B cell (primary cell): ENCODE measurements around the gene ATP11A. TPM values are rescaled to one million over a fixed set of nuclear protein-coding genes. Genes with fewer than 3 reads are reported as not detected.

Experiments used
- ATAC-seq: fragments of 200-7000 bp; cut with Tn5 transposase; one replicate; pipeline ENCODE4 v1.10.0; 2021; ENCODE audit warnings: low read depth, mild to moderate bottlenecking, moderate number of reproducible peaks, moderate library complexity
- CTCF ChIA-PET: fragments of 350-600 bp; sonication (Branson Sonifier 250); formaldehyde crosslinking; loops from one replicate; lab custom pipeline; 2021; ENCODE audit warnings: antibody characterized with exemption, inconsistent platforms; lab: Charles Lee
- POLR2A ChIA-PET: fragments of 350-600 bp; sonication (Branson Sonifier 250); formaldehyde crosslinking; loops from one replicate; lab custom pipeline; 2021; ENCODE audit warnings: antibody characterized with exemption; lab: Charles Lee
- DNase-seq: peaks from one replicate; pipeline ENCODE4 v3.0.0; 2013
- H2AFZ ChIP-seq: 2 replicates; pipeline ENCODE4 v1.6.1; 2012; ENCODE audit warnings: mild to moderate bottlenecking, low read depth, low read length; ENCODE audit not compliant: insufficient read depth, poor library complexity, severe bottlenecking
- H3K27ac ChIP-seq, 2 donors: 1 replicate in 1 of 2; 2 replicates in 1 of 2; pipeline ENCODE4 v1.5.1; 2012 to 2013; ENCODE audit warnings: low read length in 2 of 2, mild to moderate bottlenecking in 2 of 2, moderate library complexity in 1 of 2
- H3K27me3 ChIP-seq, 4 experiments: fragments of 200-600 bp in 1 of 4; sonication (generic) in 1 of 4; replicated peaks in 1 of 4; 1 replicate in 2 of 4; 2 replicates in 2 of 4; pipeline versions ENCODE4 v1.6.1 to v1.7.0; 2013 to 2016; ENCODE audit warnings: low read length in 3 of 4, mild to moderate bottlenecking in 2 of 4, mixed read lengths in 1 of 4, moderate library complexity in 1 of 4; ENCODE audit not compliant: insufficient read depth in 4 of 4, control insufficient read depth in 3 of 4; ENCODE audit errors: control extremely low read depth in 1 of 4
- H3K36me3 ChIP-seq, 2 experiments: replicated peaks in 1 of 2; 1 replicate in 1 of 2; 2 replicates in 1 of 2; pipeline versions ENCODE4 v1.6.1 to v1.7.1; 2013; ENCODE audit warnings: low read length in 1 of 2; ENCODE audit not compliant: insufficient read depth in 2 of 2, control insufficient read depth in 1 of 2; ENCODE audit errors: control extremely low read depth in 1 of 2, extremely low read depth in 1 of 2
- H3K4me1 ChIP-seq, 2 donors: fragments of 200-600 bp in 1 of 2; sonication (generic) in 1 of 2; 1 replicate in 1 of 2; 2 replicates in 1 of 2; pipeline versions ENCODE4 v1.5.1 to v1.6.1; 2013 to 2017; ENCODE audit warnings: low read length in 2 of 2; ENCODE audit not compliant: control insufficient read depth in 2 of 2, insufficient read depth in 2 of 2
- H3K4me2 ChIP-seq: replicated peaks from 2 replicates; pipeline ENCODE3; 2012; ENCODE audit warnings: mild to moderate bottlenecking, low read depth, low read length; ENCODE audit not compliant: poor library complexity, severe bottlenecking
- H3K4me3 ChIP-seq, 5 experiments: fragments of 200-600 bp in 1 of 5; sonication (generic) in 1 of 5; 1 replicate in 3 of 5; 2 replicates in 2 of 5; pipeline versions ENCODE4 v1.5.1 to v1.7.0; 2011 to 2016; ENCODE audit warnings: low read length in 4 of 5, mild to moderate bottlenecking in 4 of 5, low read depth in 2 of 5, control low read depth in 1 of 5, moderate library complexity in 1 of 5; ENCODE audit not compliant: insufficient read depth in 1 of 5; ENCODE audit errors: control extremely low read depth in 1 of 5, extremely low read depth in 1 of 5
- H3K79me2 ChIP-seq: fragments of 200-600 bp; sonication (generic); one replicate; pipeline ENCODE4 v1.6.0; 2016; ENCODE audit warnings: low read length; ENCODE audit not compliant: control insufficient read depth, insufficient read depth
- H3K9ac ChIP-seq: fragments of 200-600 bp; sonication (generic); 2 replicates; pipeline ENCODE4 v1.6.1; 2017; ENCODE audit warnings: mild to moderate bottlenecking, low read length, moderate library complexity
- H3K9me3 ChIP-seq, 3 donors: one replicate each; pipeline versions ENCODE4 v1.6.1 to v1.7.1; 2013; ENCODE audit warnings: low read length in 2 of 3; ENCODE audit not compliant: control insufficient read depth in 2 of 3, insufficient read depth in 1 of 3; ENCODE audit errors: control extremely low read depth in 1 of 3
- H4K20me1 ChIP-seq: 2 replicates; pipeline ENCODE4 v1.6.0; 2012; ENCODE audit warnings: mild to moderate bottlenecking, low read length; ENCODE audit not compliant: insufficient read depth, control insufficient read depth, poor library complexity, severe bottlenecking
- H3K27ac Mint-ChIP-seq: one replicate; pipeline ENCODE4 v1.8.0; 2021; ENCODE audit warnings: mixed read lengths
- H3K27me3 Mint-ChIP-seq: one replicate; pipeline ENCODE4 v1.8.0; 2021; ENCODE audit warnings: mixed read lengths
- H3K4me1 Mint-ChIP-seq: one replicate; pipeline ENCODE4 v1.8.0; 2021; ENCODE audit warnings: mixed read lengths
- H3K4me3 Mint-ChIP-seq: one replicate; pipeline ENCODE4 v1.8.0; 2021; ENCODE audit warnings: mixed read lengths
- H3K9me3 Mint-ChIP-seq: one replicate; pipeline ENCODE4 v1.8.0; 2022; ENCODE audit warnings: mixed read lengths; ENCODE audit not compliant: insufficient read depth
- EZH2 ChIP-seq: IDR thresholded peaks from 2 replicates; pipeline ENCODE4 v1.6.1; 2012; ENCODE audit warnings: borderline replicate concordance, low read depth, mild to moderate bottlenecking, moderate library complexity, low read length; ENCODE audit not compliant: insufficient read depth, poor library complexity, severe bottlenecking
- WGBS: methylation state at CpG from one replicate; pipeline ENCODE4 v1.1.5; 2013; ENCODE audit warnings: missing lambda C conversion rate; ENCODE audit not compliant: insufficient coverage; 5-methylcytosine and 5-hydroxymethylcytosine counted together
- intact Hi-C: fragments of 100-400 bp; cut with micrococcal nuclease; formaldehyde crosslinking; loops from one replicate; pipeline ENCODE4 v1.10.0; 2022
- polyA plus RNA-seq: library from polyadenylated mRNA; depleted of rRNA; stranded (reverse); fragments of >200 nt; gene quantifications from 2 replicates; pipeline ENCODE4 v1.2.3, GENCODE V29; 2012
- total RNA-seq, 2 donors: library from RNA; stranded (reverse); fragments of 120-200 nt in 1 of 2; gene quantifications; 1 replicate in 1 of 2; 2 replicates in 1 of 2; pipeline versions ENCODE4 v1.2.3 to v1.2.4, GENCODE V29; 2013 to 2022
- TF ChIP-seq, protein P1 (sequence below): fragments of 200-600 bp; IDR thresholded peaks from one replicate; pipeline ENCODE4 v1.8.0; 2022; ENCODE audit warnings: antibody characterized with exemption, mild to moderate bottlenecking

ATP11A gene
- total and polyA plus RNA-seq, 2 donors (not counting 1 experiment from before 2014, with no cell fraction given), result 36.9 to 60.3 TPM

DNA sequence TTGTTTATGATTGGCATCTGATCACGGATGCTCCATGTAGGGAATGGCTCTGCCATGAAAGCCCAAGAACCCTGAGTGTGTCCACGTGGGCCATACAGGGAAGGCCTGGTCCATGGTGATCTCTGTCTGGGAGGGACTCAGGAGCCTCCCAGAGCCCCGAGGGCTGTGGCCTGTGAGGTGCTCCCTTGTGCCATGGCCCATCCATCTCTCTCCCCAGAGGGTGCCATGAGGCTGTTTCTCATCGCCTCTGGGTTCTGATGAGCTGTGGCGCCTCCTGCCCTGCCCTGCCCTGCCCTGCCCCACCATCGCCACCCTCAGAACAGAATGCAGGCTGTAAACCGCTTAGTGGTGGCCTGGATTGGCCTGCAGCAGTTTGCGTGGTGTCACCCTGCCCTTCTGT lies 83.1 kb downstream of the ATP11A start:
- no peaks in the 10 kb centered on the region for H3K9me3 Mint-ChIP-seq
- 94% methylated on average over 4 of the region's 8 CpGs for WGBS
- no peak overlapping the region for H3K4me3 ChIP-seq
- DNase-seq (no peak), ATAC-seq (no peak)
- no peaks in the 10 kb centered on the region for H3K27me3 ChIP-seq
- no peak overlapping the region for H2AFZ ChIP-seq
- no peaks in the 10 kb centered on the region for H3K36me3 ChIP-seq
- H3K4me3 Mint-ChIP-seq, result no peak overlapping the region
- peaks cover 19% of the 10 kb centered on the region for H3K79me2 ChIP-seq
- ChIA-PET CTCF (no interaction called here), POLR2A (no interaction called here)
- no peaks in the 10 kb centered on the region for H3K9me3 ChIP-seq
- peaks cover 13% of the 10 kb centered on the region for H3K4me1 Mint-ChIP-seq
- peaks cover 8 to 13% of the 10 kb centered on the region in 2 donors for H3K4me1 ChIP-seq
- H3K27ac Mint-ChIP-seq, result no peak overlapping the region
- TF ChIP-seq, protein P1, sequence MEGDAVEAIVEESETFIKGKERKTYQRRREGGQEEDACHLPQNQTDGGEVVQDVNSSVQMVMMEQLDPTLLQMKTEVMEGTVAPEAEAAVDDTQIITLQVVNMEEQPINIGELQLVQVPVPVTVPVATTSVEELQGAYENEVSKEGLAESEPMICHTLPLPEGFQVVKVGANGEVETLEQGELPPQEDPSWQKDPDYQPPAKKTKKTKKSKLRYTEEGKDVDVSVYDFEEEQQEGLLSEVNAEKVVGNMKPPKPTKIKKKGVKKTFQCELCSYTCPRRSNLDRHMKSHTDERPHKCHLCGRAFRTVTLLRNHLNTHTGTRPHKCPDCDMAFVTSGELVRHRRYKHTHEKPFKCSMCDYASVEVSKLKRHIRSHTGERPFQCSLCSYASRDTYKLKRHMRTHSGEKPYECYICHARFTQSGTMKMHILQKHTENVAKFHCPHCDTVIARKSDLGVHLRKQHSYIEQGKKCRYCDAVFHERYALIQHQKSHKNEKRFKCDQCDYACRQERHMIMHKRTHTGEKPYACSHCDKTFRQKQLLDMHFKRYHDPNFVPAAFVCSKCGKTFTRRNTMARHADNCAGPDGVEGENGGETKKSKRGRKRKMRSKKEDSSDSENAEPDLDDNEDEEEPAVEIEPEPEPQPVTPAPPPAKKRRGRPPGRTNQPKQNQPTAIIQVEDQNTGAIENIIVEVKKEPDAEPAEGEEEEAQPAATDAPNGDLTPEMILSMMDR, result no peak
- TF ChIP-seq EZH2, result no peak
- no peaks in the 10 kb centered on the region for H4K20me1 ChIP-seq
- H3K27me3 Mint-ChIP-seq, result no peaks in the 10 kb centered on the region
- H3K27ac ChIP-seq, result no peak overlapping the region
- no peak overlapping the region for H3K4me2 ChIP-seq
- no peak overlapping the region for H3K9ac ChIP-seq
- intact Hi-C loops, result no loop called here

DNA sequence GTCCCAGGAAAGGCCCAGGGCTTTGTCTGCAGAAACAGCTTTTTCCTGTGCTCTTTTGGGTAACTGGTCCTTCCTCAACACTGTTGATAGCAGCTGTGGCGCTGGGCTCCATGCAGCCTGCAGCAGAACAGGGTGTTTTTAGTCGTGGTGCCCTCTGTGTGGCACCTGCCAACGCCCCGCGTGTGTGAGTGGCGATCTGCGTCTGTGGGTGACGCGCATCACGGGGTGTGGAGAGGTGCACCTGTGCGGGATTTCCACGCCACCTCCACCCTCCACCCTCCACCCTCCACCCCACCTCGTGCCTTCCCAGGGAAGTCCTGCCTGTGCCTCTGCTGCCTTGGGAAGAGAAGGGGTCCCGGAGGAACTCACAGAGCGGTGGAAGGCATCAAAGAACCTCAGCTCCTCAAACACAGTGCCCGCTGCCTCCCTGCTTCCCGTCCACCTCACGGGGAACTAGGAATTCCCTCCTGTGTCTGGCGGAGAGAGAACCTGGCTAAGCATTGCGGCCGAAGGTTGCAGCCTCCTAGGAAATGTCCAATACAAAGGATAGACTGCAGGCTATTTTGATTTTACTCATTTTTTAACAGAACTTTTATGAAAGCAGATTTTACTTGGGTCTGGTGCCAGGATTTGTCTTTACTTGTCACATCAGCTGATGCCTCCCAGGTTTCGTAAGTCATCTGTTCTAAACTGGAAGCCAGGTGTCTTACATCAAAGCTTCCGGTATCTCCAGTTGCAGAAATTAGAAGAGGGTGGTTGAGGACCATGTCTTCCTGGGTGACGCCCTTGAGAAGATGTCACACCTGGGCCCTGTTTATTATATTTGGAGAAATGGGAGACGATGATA lies 84.0 kb downstream of the ATP11A start:
- TF ChIP-seq, protein P1, result no peak
- Mint-ChIP-seq H3K27me3 (no peaks in the 10 kb centered on the region), H3K4me3 (no peak overlapping the region), H3K4me1 (peaks cover 4% of the 10 kb centered on the region), H3K27ac (no peak overlapping the region), H3K9me3 (no peaks in the 10 kb centered on the region)
- H3K9me3 ChIP-seq, result no peaks in the 10 kb centered on the region
- H3K9ac ChIP-seq, result no peak overlapping the region
- H3K27me3 ChIP-seq, result no peaks in the 10 kb centered on the region
- H3K4me2 ChIP-seq, result no peak overlapping the region
- ChIA-PET POLR2A (no interaction called here), CTCF (no interaction called here)
- no peaks in the 10 kb centered on the region for H4K20me1 ChIP-seq
- intact Hi-C loops, result no loop called here
- H3K4me1 ChIP-seq, result peaks cover 0 to 4% of the 10 kb centered on the region in 2 donors
- H2AFZ ChIP-seq, result no peak overlapping the region
- DNase-seq, result no peak
- H3K36me3 ChIP-seq, result no peaks in the 10 kb centered on the region
- ATAC-seq, result no peak
- WGBS, result 92% methylated on average over 8 of the region's 25 CpGs
- no peak overlapping the region for H3K27ac ChIP-seq
- peaks cover 17% of the 10 kb centered on the region for H3K79me2 ChIP-seq
- no peak overlapping the region for H3K4me3 ChIP-seq
